HUES64 (cell line): ENCODE data around the gene ANKRD55.
"Not testable (repeated sequence)": the region's sequence is repeated elsewhere in the genome, so short reads cannot be mapped to it uniquely, and the experiment has no call there.

Experiments used
- H3K27ac ChIP-seq: 2 replicates; pipeline ENCODE4 v1.7.0; 2013; ENCODE audit warnings: low read depth, low read length, inconsistent platforms
- H3K27me3 ChIP-seq: 2 replicates; pipeline ENCODE4 v1.6.1; 2013; ENCODE audit warnings: mild to moderate bottlenecking, low read length; ENCODE audit not compliant: insufficient read depth
- H3K36me3 ChIP-seq: 2 replicates; pipeline ENCODE4 v1.6.1; 2013; ENCODE audit warnings: mild to moderate bottlenecking, low read length; ENCODE audit not compliant: insufficient read depth
- H3K4me1 ChIP-seq: 2 replicates; pipeline ENCODE4 v1.6.1; 2013; ENCODE audit warnings: mild to moderate bottlenecking, low read length, moderate library complexity; ENCODE audit not compliant: insufficient read depth
- H3K4me3 ChIP-seq: 2 replicates; pipeline ENCODE4 v1.5.1; 2013; ENCODE audit warnings: mild to moderate bottlenecking, low read length, moderate library complexity
- H3K9ac ChIP-seq: 2 replicates; pipeline ENCODE4 v1.6.1; 2013; ENCODE audit warnings: mild to moderate bottlenecking, low read depth, low read length
- H3K9me3 ChIP-seq: 2 replicates; pipeline ENCODE4 v1.6.1; 2013; ENCODE audit warnings: low read depth, low read length; ENCODE audit not compliant: insufficient read depth
- WGBS: fragments of 150-250, 120-280 bp; methylation state at CpG from one replicate; pipeline ENCODE4 v1.1.7; 2013; ENCODE audit warnings: missing lambda C conversion rate; 5-methylcytosine and 5-hydroxymethylcytosine counted together

The ANKRD55 gene

DNA sequence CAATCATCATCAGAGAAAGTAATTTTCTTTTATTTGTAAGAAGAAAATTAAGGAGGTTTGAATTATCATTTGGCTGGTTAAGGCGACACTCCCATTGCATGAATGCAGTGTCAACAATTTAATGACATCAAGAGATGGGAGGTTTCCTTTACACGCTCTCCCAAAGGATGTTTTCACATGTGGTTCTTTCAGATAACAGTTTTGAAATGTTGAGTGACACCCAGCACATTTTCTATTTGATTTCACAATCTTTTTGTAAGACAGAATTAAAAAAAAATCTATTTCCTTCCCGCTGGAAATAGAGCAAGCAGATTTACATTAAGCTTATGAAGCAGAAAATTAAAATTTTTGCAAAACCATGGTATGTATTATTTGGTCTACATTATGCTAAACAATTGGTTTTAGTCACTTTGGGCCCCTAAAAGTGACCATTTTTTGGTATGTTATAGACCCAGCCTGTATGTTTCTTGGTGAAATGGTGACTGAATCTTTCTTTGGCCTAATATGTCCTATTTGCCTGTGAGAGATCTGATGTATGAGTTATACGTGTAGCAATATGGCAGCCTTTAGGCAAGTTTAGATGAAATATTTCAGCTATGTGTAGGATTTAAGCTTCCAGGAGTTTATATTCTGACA is 18.9 kb upstream of the ANKRD55 start:
- no peaks in the 10 kb centered on the region for H3K9me3 ChIP-seq
- H3K4me1 ChIP-seq = no peaks in the 10 kb centered on the region
- WGBS = 98% methylated on average over 4 of the region's 4 CpGs

DNA sequence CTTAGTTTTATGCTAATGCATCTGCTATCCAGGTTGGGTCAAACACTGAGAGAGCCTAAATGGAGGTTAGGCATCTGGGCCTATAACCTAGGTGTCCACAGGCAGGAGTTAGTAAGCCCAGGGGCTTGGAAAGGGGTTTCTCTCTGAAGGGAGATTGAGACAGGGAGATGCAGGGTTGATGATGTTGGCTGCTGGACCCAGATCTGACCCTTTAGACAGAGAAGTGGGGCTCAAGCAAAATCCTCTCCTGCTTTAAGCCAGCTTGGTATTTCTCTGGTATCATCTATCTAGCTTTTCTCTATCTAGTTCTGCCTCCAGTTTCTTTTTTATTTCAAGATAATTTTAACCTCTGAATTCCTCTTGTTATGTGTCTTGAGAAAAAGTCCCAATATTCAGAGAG is 18.3 kb upstream of the ANKRD55 start:
- Histone ChIP-seq H3K4me1 (no peaks in the 10 kb centered on the region), H3K9me3 (no peaks in the 10 kb centered on the region), H3K27ac (no peak overlapping the region), H3K9ac (no peak overlapping the region), H3K36me3 (no peaks in the 10 kb centered on the region), H3K27me3 (no peaks in the 10 kb centered on the region), H3K4me3 (no peak overlapping the region)

More for the DNA sequence above, 18.9 kb upstream of the ANKRD55 start:
- Histone ChIP-seq H3K4me3 (no peak overlapping the region), H3K27ac (no peak overlapping the region), H3K27me3 (no peaks in the 10 kb centered on the region), H3K9ac (no peak overlapping the region), H3K36me3 (no peaks in the 10 kb centered on the region)

DNA sequence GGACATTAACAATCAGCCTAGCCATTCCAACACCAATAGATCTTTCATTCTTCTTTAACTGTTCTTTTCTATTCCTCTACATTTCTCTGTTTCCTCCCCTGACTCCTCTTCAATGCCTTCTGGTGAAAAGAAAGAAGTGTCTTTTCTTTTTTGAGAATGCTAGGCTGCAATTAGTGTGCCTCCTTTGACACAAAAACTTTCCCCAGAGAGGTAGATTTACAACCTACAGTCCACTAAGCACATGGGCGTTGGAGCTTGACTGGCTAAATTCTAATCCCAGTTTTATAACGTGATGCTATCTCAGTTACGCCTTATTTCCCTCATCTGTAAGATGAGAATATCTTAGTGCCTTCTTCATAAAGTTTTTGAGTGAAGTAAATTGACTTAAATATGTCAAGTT is 16.9 kb upstream of the ANKRD55 start:
- 91% methylated on average over 3 of the region's 3 CpGs for WGBS
- Histone ChIP-seq H3K4me1 (no peaks in the 10 kb centered on the region), H3K4me3 (no peak overlapping the region), H3K27ac (no peak overlapping the region), H3K9ac (no peak overlapping the region), H3K27me3 (no peaks in the 10 kb centered on the region), H3K9me3 (no peaks in the 10 kb centered on the region), H3K36me3 (no peaks in the 10 kb centered on the region)

DNA sequence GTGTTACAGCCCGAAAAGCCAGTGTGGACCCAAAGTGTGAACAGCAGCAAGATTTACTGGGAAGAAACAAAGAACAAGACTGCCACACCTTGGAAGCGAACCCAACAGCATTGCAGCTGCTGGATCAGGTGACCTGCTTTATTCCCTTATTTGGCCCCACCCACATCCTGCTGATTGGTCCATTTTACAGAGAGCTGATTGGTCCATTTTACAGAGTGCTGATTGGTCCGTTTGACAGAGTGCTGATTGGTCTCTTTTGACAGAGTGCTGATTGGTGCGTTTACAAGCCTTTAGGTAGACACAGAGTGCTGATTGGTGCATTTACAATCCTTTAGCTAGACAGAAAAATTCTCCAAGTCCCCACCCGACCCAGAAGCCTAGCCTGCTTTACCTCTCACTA is 16.0 kb upstream of the ANKRD55 start:
- not testable (repeated sequence) for H3K9me3 ChIP-seq, H3K27ac ChIP-seq, H3K9ac ChIP-seq, H3K4me1 ChIP-seq, H3K4me3 ChIP-seq, H3K36me3 ChIP-seq, H3K27me3 ChIP-seq
- 87% methylated on average over 5 of the region's 5 CpGs for WGBS

DNA sequence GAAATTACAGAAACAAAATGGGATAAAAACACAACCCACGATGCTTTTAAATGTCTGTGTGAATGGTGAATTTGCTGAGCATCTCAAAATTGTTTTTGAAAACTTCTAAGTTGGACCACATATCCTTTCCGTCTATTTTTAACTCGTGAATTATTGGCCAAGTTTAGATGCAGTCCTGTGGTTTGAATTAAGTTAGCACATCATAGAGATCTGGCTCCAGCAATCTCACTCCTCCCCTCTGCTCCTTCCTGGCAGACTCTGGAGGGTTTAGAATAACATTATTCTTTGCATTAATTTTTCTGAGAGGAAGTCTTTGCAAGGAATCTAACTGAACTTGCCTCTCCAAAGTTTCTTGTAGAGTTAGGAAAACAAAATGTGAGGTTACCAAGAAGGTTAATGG is 14.5 kb upstream of the ANKRD55 start:
- 94% methylated on average over 3 of the region's 3 CpGs for WGBS
- Histone ChIP-seq H3K36me3 (no peaks in the 10 kb centered on the region), H3K27me3 (no peaks in the 10 kb centered on the region), H3K27ac (no peak overlapping the region), H3K9ac (no peak overlapping the region), H3K4me3 (no peak overlapping the region), H3K4me1 (no peaks in the 10 kb centered on the region), H3K9me3 (0 out of 2 replicates have a peak, but pooled peaks cover 3% of the 10 kb centered on the region)

DNA sequence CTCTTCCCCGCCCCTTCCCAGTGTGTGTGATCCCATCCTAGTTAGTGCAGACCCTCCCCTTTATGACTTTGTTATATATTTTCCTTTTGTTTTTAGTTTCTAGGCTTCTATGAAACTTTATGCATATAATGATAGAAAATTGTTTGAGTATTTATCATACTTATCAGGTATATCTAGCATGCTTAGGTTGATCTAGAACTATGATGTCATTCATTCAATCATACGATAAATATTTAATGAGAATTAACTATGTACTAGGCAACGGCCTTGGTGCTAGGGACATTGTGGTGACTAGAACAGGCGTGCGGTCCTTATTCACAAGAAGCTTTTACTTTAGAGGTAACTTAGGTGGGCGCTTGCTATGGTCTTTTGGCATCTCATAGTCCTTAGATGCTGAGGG is 13.6 kb upstream of the ANKRD55 start:
- H3K4me1 ChIP-seq = no peaks in the 10 kb centered on the region
- no peak overlapping the region for H3K27ac ChIP-seq
- WGBS = 96% methylated on average over 6 of the region's 6 CpGs
- no peaks in the 10 kb centered on the region for H3K27me3 ChIP-seq
- no peaks in the 10 kb centered on the region for H3K36me3 ChIP-seq
- no peak overlapping the region for H3K9ac ChIP-seq
- no peak overlapping the region for H3K4me3 ChIP-seq
- H3K9me3 ChIP-seq = peaks cover 8% of the 10 kb centered on the region

DNA sequence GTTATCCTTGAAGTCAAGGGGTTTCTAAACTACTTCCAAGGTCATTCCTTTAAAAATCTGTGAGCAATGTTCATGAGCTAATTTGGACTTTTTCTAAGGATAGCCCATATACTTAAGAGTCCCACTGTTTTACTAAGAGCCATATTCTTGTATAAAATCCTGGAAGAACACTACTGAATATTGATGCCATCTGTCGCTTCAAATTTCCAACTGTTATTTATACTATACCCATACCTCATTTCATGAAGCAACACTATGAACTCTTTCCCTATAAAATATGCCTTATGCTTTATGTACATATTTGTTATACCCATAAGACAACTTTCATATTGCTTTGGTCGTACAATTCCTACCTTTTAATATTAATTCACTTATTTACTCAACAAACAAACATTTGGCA is 12.4 kb upstream of the ANKRD55 start:
- H3K9me3 ChIP-seq = peaks cover 11% of the 10 kb centered on the region
- H3K27ac ChIP-seq = no peak overlapping the region
- H3K27me3 ChIP-seq = no peaks in the 10 kb centered on the region
- H3K9ac ChIP-seq = no peak overlapping the region
- no peaks in the 10 kb centered on the region for H3K36me3 ChIP-seq
- H3K4me3 ChIP-seq = no peak overlapping the region
- no peaks in the 10 kb centered on the region for H3K4me1 ChIP-seq
- WGBS = 94% methylated on average over 2 of the region's 2 CpGs

DNA sequence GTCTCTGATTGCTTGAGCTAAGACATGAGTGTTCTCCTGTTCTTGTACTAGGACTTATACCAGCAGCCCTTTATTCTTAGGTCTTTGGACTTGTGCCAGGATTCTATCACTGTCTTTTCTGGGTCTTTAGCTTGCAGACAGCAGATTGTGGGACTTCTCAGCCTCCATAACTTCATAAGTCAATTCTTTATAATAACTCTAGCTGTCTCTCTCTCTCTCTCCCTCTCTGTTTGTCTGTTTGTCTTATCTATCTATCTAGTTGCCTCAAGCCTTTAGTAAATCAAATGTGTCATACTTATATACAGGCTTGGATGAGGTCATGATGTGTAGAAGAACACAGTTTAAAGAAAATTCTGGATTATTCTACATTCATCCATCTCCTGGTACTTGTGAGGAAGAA is 11.5 kb upstream of the ANKRD55 start:
- H3K9me3 ChIP-seq = peaks cover 11% of the 10 kb centered on the region
- no peaks in the 10 kb centered on the region for H3K4me1 ChIP-seq
- no peaks in the 10 kb centered on the region for H3K36me3 ChIP-seq
- no peak overlapping the region for H3K9ac ChIP-seq
- no peak overlapping the region for H3K4me3 ChIP-seq
- H3K27me3 ChIP-seq = no peaks in the 10 kb centered on the region
- no peak overlapping the region for H3K27ac ChIP-seq

DNA sequence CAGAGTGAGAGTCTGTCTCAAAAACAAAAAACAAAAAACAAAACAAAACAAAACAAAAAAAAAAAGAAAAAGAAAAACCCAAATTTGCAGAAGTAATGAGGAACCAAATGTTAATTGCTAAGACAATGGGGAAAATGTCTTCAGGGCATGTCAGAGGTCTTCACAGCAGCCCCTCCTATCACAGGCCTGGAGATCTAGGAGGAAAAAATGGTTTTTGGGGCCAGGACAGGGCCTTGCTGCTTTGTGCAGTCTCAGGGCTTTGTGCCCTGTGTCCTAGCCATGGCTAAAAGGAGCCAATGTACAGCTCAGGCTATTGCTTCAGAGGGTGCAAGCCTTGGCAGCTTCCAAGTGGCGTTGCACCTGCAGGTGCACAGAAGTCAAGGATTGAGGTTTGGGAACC is 9.1 kb upstream of the ANKRD55 start:
- not testable (repeated sequence) for H3K4me3 ChIP-seq, H3K27ac ChIP-seq, H3K9ac ChIP-seq, H3K4me1 ChIP-seq, H3K36me3 ChIP-seq, H3K27me3 ChIP-seq
- 97% methylated on average over 1 of the region's 1 CpG for WGBS
- peaks cover 11% of the 10 kb centered on the region for H3K9me3 ChIP-seq

DNA sequence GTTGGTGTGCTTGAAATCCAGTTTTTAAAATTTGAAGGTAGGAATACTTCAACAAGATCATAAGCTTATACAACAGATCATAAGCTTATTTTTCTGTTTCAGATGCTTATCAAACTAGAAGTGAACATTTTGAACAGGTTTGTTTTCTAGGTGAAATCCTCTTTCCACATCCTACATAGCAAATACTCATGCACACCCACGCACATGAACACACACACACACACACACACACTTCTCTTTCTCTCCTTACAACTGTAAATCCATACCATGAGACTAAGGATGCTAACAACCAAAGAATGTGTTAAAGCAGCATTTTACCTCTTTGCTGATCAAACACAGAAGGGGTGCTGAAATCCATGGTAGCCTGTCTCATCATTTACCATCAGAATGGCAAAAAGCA is 592 bp downstream of the ANKRD55 start:
- WGBS = 87% methylated on average over 1 of the region's 1 CpG
- Histone ChIP-seq H3K9me3 (no peaks in the 10 kb centered on the region), H3K4me1 (peaks cover 6% of the 10 kb centered on the region), H3K27ac (no peak overlapping the region), H3K4me3 (no peak overlapping the region), H3K9ac (no peak overlapping the region), H3K27me3 (no peaks in the 10 kb centered on the region), H3K36me3 (no peaks in the 10 kb centered on the region)

DNA sequence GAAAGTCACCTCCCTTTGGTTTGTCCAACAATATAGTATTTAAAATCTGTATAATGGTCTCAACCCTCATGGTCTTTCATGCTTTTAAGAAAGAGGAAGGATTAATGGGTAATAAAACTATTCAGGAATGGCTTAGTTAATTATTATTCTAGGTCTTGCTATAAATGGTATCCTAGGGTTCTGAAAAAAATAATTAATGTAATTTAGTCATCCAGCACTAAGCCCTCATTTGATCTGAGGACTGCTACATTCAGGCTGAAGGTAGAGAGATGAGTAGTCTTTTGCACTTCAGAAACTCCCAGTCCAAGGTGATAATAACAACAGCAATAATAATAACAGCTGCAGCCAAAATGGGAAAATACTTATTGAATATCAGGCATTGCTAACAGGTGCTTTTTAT is 2.6 kb downstream of the ANKRD55 start:
- Histone ChIP-seq H3K9me3 (no peaks in the 10 kb centered on the region), H3K4me3 (no peak overlapping the region), H3K27me3 (no peaks in the 10 kb centered on the region), H3K9ac (no peak overlapping the region), H3K27ac (no peak overlapping the region), H3K4me1 (peaks cover 5% of the 10 kb centered on the region), H3K36me3 (no peaks in the 10 kb centered on the region)

DNA sequence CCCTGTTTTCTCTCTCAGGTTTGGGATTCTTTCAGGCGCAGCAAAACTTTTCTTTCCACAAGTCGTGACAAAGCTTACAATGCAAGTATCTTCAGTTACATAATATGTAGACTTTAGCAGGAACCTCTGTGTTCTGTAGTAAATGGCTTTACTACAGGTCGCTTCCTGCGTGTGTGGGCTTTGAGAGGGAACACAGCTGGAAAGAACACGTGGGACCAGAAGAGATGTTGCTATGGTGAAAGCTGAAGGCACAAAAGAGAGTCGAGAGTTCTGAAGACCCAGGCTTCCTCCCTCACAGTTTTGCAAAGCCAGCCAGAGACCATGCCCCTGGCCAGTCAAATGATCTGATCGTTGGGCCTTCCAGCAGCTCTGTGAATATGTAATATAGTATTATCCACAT is 4.0 kb downstream of the ANKRD55 start:
- Histone ChIP-seq H3K36me3 (no peaks in the 10 kb centered on the region), H3K9me3 (no peaks in the 10 kb centered on the region), H3K9ac (no peak overlapping the region), H3K4me3 (no peak overlapping the region), H3K4me1 (no peaks in the 10 kb centered on the region), H3K27ac (no peak overlapping the region), H3K27me3 (no peaks in the 10 kb centered on the region)
- WGBS = 76% methylated on average over 6 of the region's 7 CpGs
